SJSA1 (cell line): ENCODE data around the gene NRCAM. TPM values are rescaled to one million over a fixed set of nuclear protein-coding genes. Genes with fewer than 3 reads are reported as not detected.
"Not testable (repeated sequence)": the region's sequence is repeated elsewhere in the genome, so short reads cannot be mapped to it uniquely, and the experiment has no call there.

Source experiments
- DNase-seq, 2 experiments: peaks; one replicate each; pipeline ENCODE4 v3.0.0-alpha.2; 2015 to 2020; ENCODE audit warnings: low spot score in 2 of 2, low read depth in 1 of 2
- H3K27ac ChIP-seq: fragments of 250-450 bp; sonication (Bioruptor Pico); 2 replicates; pipeline ENCODE4 v1.5.1; 2020; ENCODE audit warnings: mild to moderate bottlenecking, moderate library complexity
- H3K27me3 ChIP-seq: fragments of 250-450 bp; sonication (Bioruptor Pico); replicated peaks from 2 replicates; pipeline ENCODE4 v1.5.1; 2020; ENCODE audit warnings: mild to moderate bottlenecking, moderate library complexity
- H3K36me3 ChIP-seq: fragments of 250-450 bp; sonication (Bioruptor Pico); 2 replicates; pipeline ENCODE4 v1.5.1; 2020; ENCODE audit warnings: mild to moderate bottlenecking
- H3K4me1 ChIP-seq: fragments of 250-450 bp; sonication (Bioruptor Pico); replicated peaks from 2 replicates; pipeline ENCODE4 v1.6.1; 2021; ENCODE audit warnings: mild to moderate bottlenecking
- H3K4me3 ChIP-seq: fragments of 250-450 bp; sonication (Bioruptor Pico); 2 replicates; pipeline ENCODE4 v1.5.1; 2020; ENCODE audit warnings: mild to moderate bottlenecking
- H3K9me3 ChIP-seq: fragments of 250-450 bp; sonication (Bioruptor Pico); replicated peaks from 2 replicates; pipeline ENCODE4 v1.5.1; 2020; ENCODE audit warnings: mild to moderate bottlenecking
- total RNA-seq: library from RNA; depleted of rRNA; stranded (reverse); fragments of >200 nt; shearing (Covaris generic); gene quantifications from 2 replicates; pipeline ENCODE4 v1.2.3, GENCODE V29; 2014

Gene NRCAM
- total RNA-seq, 1 experiment from 2014 or later, result not detected

DNA sequence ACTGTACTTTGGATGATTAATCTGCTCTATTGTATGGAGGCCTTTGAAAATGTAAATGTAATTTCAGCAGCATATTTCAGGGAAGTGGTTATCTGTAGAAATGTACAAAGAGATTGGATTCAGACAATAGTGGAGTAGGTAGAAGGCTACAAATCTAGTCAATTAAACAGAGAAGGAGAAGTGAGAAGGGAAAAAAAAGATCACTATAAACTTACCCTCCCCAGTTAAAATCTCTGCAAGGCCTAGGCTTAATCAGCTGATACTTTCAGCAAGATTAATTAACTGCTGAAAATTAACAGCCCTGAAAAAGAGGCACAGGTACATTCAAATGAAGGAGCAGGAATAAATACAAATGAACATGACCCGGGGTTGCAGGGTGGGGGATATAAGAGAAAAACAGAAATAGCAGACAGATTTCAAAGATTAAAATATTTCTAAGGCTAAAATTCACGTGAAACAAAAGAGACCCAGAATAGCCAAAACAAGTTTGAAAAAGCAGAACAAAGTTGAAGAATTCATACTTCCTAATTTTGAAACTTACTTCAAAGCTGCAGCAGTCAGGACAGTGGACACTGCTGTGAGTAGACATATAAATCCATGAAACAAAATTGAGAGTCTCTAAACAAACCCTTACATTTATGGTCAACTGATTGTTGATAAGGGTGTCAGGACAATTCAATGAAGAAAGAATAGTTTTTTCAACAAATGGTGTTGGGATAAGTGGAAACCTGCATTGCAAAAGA is 96.0 kb downstream of the NRCAM start:
- H3K36me3 ChIP-seq, result no peaks in the 10 kb centered on the region
- H3K4me3 ChIP-seq, result no peak overlapping the region
- H3K9me3 ChIP-seq, result no peaks in the 10 kb centered on the region
- H3K27me3 ChIP-seq, result no peaks in the 10 kb centered on the region
- no peak for DNase-seq
- no peak overlapping the region for H3K27ac ChIP-seq
- H3K4me1 ChIP-seq, result peaks cover 31% of the 10 kb centered on the region

DNA sequence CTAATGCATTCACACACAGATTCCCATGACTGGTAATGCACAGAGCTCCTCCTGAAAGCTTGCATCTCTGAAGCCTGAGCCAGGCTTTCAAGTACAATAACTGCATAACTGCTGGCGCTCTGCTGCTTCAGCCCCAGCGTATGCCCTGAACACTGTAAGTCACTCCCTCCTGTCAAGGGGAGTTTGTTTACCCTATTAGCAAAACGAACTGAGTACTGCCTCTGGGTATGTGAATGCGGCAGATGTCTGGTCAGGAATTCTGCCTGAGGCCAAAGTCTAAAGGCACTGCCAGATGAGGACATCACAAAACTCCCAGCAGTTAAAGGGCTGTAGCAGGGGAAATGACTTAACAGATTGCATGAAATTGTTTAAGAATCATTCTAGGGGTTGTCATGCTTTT is 97.7 kb downstream of the NRCAM start:
- Histone ChIP-seq H3K27me3 (no peaks in the 10 kb centered on the region), H3K4me1 (peaks cover 31% of the 10 kb centered on the region), H3K27ac (peak overlapping the region; percentile 27; the same call in 1 of the 2 replicates), H3K36me3 (no peaks in the 10 kb centered on the region), H3K4me3 (no peak overlapping the region), H3K9me3 (no peaks in the 10 kb centered on the region)
- peak; percentile 79 to 85 for DNase-seq

DNA sequence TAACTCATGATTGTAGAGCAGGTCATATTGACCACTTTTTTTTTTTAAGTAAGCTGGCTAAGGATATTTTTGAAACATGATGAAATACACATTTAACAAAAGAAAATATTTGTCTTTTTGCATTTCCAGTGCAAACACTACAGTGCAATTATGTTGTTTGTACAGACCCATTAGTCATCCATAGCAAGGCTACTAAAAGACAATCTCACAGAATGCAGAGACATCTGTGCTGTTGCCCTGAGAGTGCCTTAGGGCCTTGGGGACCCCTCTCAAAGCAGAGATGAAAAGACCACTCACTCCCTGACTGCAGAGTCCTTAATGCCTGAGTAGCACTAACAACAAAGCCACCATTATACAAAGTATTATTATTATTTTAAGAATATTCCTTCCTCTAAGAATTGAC is 104.5 kb downstream of the NRCAM start:
- DNase-seq, result no peak
- no peak overlapping the region for H3K27ac ChIP-seq
- H3K4me3 ChIP-seq, result no peak overlapping the region
- no peaks in the 10 kb centered on the region for H3K4me1 ChIP-seq
- H3K36me3 ChIP-seq, result no peaks in the 10 kb centered on the region
- no peaks in the 10 kb centered on the region for H3K27me3 ChIP-seq
- H3K9me3 ChIP-seq, result no peaks in the 10 kb centered on the region

DNA sequence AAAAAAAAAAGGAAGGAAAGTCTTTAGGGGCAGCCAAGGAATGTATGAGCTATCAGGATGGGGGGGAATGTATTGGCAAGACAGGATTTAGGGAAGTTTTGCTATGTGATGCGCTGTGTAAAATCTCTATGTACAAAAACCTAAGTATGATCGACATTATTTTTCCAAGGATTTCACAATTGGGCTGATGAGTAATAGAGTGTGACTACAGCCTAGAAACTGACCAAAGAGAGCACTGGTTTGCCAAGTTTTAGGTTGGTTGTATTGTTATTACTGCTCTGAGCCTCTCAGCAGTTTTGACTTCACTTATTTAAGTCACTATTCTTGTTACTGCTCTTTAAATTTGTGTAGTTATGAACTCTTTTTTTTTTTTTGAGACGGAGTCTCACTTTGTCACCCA is 107.3 kb downstream of the NRCAM start:
- Histone ChIP-seq H3K27ac (no peak overlapping the region), H3K4me1 (no peaks in the 10 kb centered on the region), H3K4me3 (no peak overlapping the region), H3K27me3 (no peaks in the 10 kb centered on the region), H3K9me3 (no peaks in the 10 kb centered on the region), H3K36me3 (no peaks in the 10 kb centered on the region)
- DNase-seq, result no peak

DNA sequence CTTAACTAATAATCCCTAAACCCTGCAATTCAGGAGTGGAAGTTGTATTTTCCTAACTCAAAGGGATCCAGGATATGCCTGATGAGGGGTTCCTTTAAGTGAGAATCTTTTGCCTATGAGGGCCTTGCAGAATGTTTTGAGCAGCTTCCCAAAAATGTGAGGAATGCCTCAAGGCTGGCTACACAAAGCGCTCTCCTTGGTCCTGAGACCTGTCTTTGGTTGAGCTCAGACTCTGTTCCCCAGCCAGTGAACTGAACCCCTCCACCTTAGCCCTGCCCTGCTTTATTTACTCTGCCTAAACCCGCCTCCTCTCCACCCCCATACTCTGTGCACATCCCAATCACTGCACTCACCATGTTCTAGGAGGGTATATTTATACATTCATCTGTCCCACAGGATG is 108.6 kb downstream of the NRCAM start:
- H3K27ac ChIP-seq, result no peak overlapping the region
- DNase-seq, result no peak
- H3K27me3 ChIP-seq, result no peaks in the 10 kb centered on the region
- H3K9me3 ChIP-seq, result no peaks in the 10 kb centered on the region
- no peak overlapping the region for H3K4me3 ChIP-seq
- H3K36me3 ChIP-seq, result no peaks in the 10 kb centered on the region
- no peaks in the 10 kb centered on the region for H3K4me1 ChIP-seq

DNA sequence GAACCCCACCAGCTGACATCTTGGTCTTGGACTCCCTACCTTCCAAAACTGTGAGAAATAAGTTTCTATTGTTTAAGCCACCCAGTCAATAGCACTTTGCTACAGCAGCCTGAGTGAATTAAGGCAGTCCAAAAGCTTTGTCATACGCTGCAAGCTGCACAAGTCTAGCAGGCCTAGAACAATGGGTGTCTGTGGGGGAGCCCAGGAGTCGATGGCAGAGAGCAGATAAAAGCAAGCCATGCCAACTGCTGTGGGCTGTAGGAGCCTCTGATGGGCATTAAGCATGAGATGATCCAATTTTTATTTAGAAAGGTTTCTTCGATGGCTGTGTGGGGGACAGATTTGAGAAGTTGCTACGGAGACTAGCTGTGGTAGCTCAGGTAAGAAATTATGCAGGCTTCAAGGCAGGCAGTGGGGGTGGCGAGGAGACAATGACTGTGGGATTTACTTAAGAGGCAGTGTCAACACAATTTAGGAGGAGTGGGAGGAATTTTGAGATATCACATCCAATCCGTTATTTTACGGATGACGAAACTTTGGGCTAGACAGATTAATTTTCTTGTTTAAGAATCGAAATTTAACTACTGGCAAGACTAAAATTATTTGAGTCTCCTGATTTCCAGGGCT is 110.4 kb downstream of the NRCAM start:
- Histone ChIP-seq H3K27me3 (no peaks in the 10 kb centered on the region), H3K27ac (no peak overlapping the region), H3K4me3 (no peak overlapping the region), H3K4me1 (no peaks in the 10 kb centered on the region), H3K36me3 (no peaks in the 10 kb centered on the region), H3K9me3 (no peaks in the 10 kb centered on the region)
- DNase-seq, result no peak

DNA sequence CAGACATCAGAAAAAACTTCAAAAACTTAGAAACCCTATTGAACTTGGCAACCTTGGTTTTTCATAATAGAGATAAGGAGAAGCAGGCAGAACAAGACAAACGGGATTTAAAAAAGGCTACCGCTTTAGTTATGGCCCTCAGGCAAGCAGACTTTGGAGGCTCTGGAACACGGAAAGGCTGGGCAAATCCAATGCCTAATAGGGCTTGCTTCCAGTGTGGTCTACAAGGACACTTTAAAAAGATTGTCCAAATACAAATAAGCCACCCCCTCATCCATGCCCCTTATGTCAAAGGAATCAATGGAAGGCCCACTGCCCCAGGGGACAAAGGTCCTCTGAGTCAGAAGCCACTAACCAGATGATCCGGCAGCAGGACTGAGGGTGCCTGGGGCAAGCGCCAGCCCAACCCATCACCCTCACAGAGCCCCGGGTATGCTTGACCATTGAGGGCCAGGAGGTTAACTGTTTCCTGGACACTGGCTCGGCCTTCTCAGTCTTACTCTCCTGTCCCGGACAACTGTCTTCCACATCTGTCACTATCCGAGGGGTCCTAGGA is 115.3 kb downstream of the NRCAM start:
- Histone ChIP-seq H3K36me3 (no peaks in the 10 kb centered on the region), H3K4me3 (no peak overlapping the region), H3K27ac (no peak overlapping the region), H3K4me1 (no peaks in the 10 kb centered on the region), H3K27me3 (no peaks in the 10 kb centered on the region), H3K9me3 (no peaks in the 10 kb centered on the region)
- no peak for DNase-seq

DNA sequence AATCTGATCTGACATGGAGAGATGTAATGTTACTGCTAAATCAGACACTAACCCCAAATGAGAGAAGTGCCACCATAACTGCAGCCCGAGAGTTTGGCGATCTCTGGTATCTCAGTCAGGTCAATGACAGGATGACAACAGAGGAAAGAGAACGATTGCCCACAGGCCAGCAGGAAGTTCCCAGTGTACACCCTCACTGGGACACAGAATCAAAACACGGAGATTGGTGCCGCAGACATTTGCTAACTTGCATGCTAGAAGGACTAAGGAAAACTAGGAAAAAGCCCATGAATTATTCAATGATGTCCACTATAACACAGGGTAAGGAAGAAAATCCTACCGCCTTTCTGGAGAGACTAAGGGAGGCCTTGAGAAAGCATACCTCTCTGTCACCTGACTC is 115.8 kb downstream of the NRCAM start:
- H3K27me3 ChIP-seq, H3K36me3 ChIP-seq, H3K4me3 ChIP-seq, H3K9me3 ChIP-seq, H3K4me1 ChIP-seq, DNase-seq, H3K27ac ChIP-seq: not testable (repeated sequence)

DNA sequence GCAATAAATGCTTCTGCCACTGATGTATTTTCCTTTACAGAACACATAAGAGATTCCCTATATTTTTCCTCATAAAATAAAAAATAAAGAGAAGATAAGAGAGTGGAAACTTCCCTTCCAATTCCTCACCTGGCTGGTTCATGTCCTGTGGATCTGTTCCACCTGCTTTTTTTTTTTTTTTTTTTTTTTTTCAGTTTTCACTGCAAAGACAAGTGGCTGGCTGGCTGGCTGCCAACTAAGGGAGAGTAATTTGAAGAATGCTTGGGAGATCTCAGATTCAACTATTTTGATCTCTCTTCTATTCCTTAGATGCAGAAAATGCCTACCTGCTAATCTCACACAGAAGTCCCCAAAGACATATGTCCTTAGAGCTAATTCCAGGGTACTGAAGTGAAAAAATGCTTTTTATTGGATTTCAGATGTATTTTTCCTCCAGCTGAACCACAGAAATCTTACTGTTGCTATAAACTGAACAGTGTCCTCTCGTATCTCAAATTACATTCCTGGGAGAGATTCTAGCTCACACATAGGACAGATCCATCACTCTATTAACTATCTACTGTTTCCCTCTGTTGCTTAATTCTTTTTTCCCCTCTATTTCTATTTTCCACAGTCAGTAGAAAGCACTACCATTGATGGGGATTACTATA is 120.8 kb downstream of the NRCAM start:
- DNase-seq, result no peak

DNA sequence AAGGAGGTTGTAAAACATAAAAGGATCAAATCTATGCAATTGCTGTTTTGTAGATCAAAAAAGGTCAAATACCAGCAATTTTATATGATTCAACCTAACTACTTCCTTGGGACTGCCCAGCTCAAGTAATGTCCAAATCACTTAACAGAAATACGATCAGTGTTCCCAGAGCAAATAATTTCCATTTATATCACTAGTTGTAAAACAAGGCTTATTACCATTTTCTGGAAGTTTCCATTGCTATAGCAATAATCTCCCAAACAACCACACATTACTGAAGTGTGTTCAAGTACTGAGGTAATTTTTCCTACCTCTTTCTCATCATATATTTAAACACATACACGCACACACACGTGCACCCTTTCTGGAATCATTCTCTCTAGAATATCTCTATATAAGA is 123.3 kb downstream of the NRCAM start:
- H3K27me3 ChIP-seq, result peaks cover 5% of the 10 kb centered on the region; the same call in 1 of the 2 replicates
- no peak overlapping the region for H3K27ac ChIP-seq
- no peak overlapping the region for H3K4me3 ChIP-seq
- H3K4me1 ChIP-seq, result no peaks in the 10 kb centered on the region
- no peaks in the 10 kb centered on the region for H3K9me3 ChIP-seq
- H3K36me3 ChIP-seq, result no peaks in the 10 kb centered on the region
- DNase-seq, result no peak

More for the DNA sequence above, 120.8 kb downstream of the NRCAM start:
- Histone ChIP-seq H3K4me1 (no peaks in the 10 kb centered on the region), H3K36me3 (no peaks in the 10 kb centered on the region), H3K9me3 (no peaks in the 10 kb centered on the region), H3K4me3 (no peak overlapping the region), H3K27me3 (peaks cover 5% of the 10 kb centered on the region; the same call in 1 of the 2 replicates), H3K27ac (no peak overlapping the region)

DNA sequence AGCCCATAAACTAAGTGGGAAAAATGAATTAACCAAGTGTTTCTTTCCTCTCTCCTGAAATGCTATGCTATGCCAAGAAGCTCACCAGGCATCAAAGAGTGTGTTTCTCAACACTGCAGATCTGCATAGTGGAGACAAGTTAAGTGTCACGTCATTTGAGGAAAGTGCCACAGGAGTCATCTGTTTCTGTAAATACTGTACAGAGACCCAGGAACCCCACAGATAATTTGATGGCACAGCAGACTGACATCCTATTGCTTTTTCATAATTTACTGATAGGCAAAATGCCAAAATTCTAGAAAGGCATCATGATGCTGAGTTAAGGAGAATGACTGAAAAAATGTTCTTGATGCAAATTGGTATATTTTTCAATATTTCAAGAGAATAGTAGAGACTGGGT is 124.3 kb downstream of the NRCAM start:
- H3K9me3 ChIP-seq, result no peaks in the 10 kb centered on the region
- peaks cover 5% of the 10 kb centered on the region; the same call in 1 of the 2 replicates for H3K27me3 ChIP-seq
- no peak for DNase-seq
- no peaks in the 10 kb centered on the region for H3K4me1 ChIP-seq
- no peak overlapping the region for H3K27ac ChIP-seq
- no peaks in the 10 kb centered on the region for H3K36me3 ChIP-seq
- no peak overlapping the region for H3K4me3 ChIP-seq

DNA sequence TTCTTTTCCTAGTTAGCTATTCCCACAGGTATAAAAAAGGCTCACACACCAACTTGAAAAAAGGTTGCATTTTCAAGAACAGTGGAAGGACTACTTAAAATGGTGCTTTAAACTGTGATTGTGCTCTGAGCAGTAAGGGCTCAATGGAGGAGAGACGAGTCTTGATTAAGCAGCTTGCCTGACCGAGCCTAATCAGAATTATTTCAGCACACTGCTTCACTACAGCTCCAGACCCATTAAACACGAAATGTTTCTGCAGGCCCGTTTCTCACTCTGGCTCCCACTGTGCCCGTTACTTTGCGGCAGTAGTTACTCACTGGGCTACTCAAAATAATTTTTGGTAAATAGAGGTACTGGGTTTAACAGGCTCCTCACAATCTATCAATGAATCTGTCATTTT is 126.0 kb downstream of the NRCAM start:
- DNase-seq, result no peak
- peaks cover 5% of the 10 kb centered on the region; the same call in 1 of the 2 replicates for H3K27me3 ChIP-seq
- no peak overlapping the region for H3K27ac ChIP-seq
- no peaks in the 10 kb centered on the region for H3K9me3 ChIP-seq
- no peak overlapping the region for H3K4me3 ChIP-seq
- no peaks in the 10 kb centered on the region for H3K4me1 ChIP-seq
- H3K36me3 ChIP-seq, result no peaks in the 10 kb centered on the region

DNA sequence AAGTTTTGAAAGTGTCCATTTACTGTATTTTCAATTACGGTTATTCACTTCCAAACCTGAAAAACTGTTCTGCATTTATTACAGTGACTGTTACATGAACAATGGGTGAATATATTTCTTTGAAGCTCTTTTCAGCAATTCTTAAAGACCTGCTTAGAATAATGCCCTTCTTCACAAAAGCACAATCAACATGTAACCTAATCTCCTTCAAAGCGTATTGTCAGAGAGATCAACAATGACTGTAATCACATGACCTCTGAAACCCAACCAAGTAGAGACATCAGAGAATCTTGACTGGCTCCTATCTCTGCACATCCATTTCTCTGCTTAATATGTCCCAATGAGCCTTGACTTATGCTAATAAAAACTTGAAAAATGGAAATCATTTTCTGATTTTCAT is 126.7 kb downstream of the NRCAM start:
- Histone ChIP-seq H3K4me3 (no peak overlapping the region), H3K36me3 (no peaks in the 10 kb centered on the region), H3K9me3 (no peaks in the 10 kb centered on the region), H3K27ac (no peak overlapping the region), H3K4me1 (no peaks in the 10 kb centered on the region), H3K27me3 (peaks cover 5% of the 10 kb centered on the region; the same call in 1 of the 2 replicates)
- DNase-seq, result no peak

DNA sequence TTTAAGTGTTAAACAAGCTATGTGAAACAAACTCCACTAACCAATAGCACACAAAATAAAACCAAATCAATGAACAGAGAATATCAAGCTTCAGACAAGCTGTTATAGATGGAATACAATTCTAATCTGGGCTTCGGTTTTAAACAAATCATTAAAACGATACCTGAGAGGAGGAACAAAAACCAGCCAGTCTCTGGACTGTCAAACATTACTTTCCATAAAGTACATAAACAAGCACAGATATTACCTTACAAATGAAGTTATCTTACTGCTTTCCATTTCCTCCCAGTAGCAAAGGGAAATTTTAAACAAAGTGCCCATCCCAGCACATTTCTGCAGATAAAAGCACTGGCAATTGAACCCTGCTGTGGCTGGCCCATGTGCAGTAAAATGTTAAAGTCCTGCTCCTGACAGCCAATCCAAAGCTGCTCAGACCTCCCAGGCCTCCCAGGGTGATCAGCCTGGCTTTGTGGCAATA is 128.0 kb downstream of the NRCAM start:
- DNase-seq, result no peak
- no peaks in the 10 kb centered on the region for H3K4me1 ChIP-seq
- peaks cover 5% of the 10 kb centered on the region; the same call in 1 of the 2 replicates for H3K27me3 ChIP-seq
- H3K4me3 ChIP-seq, result no peak overlapping the region
- no peaks in the 10 kb centered on the region for H3K9me3 ChIP-seq
- H3K27ac ChIP-seq, result no peak overlapping the region
- no peaks in the 10 kb centered on the region for H3K36me3 ChIP-seq
